HG02678 (cell line): ENCODE measurements around the gene DMD.
"Not testable (repeated sequence)": the region's sequence is repeated elsewhere in the genome, so short reads cannot be mapped to it uniquely, and the experiment has no call there.

ENCODE experiments used
- ATAC-seq: cut with Tn5 transposase; IDR thresholded peaks from one replicate; pipeline ENCODE4 v1.9.1; 2021; ENCODE audit warnings: mild to moderate bottlenecking, moderate library complexity; ENCODE audit not compliant: unreplicated experiment

The DMD gene

DNA sequence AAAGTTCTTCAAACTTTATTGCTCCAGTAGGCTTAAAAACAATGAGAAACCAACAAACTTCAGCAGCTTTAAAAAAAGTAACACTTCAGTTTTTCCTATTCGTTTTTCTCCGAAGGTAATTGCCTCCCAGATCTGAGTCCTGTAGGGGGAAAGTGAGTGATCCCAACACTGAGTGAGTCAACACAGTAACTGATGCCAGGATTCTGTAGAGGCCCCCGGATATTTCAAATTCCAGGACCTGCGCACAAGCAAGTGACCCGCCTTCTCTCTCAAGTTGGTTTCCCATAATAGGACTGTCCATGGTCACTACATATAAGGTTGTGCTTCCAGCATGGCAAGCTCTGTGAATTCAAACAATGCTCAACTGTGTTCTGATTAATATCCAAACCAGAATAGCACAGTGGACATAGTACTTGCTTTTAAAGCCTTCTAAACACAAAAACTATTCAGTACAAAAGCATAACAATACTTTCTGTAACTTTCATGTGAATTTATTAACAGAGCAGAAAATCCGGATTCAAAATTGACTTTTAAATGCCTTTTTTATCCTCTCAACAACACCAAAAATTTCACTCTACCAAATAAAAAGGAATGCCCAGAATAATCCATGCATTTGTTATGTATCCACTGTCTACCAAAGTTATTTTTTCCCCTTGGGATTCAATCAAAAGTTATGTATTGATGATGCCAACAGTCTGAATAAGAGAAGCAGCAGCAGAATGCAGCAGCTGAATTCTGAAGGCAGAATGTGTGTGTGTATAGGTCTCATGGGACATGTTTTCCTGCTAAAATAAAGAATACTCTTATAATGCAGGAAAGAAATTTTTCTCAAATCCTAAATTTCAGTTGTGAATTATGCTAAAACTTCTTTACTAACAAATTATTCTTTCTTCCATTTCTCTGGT lies at the start of gene DMD:
Gene DMD, minus strand, starts transcription at position 194 of the 905 bp plus-strand sequence. CDS start 237 bp downstream, outside the sequence.
- ATAC-seq: no peak

DNA sequence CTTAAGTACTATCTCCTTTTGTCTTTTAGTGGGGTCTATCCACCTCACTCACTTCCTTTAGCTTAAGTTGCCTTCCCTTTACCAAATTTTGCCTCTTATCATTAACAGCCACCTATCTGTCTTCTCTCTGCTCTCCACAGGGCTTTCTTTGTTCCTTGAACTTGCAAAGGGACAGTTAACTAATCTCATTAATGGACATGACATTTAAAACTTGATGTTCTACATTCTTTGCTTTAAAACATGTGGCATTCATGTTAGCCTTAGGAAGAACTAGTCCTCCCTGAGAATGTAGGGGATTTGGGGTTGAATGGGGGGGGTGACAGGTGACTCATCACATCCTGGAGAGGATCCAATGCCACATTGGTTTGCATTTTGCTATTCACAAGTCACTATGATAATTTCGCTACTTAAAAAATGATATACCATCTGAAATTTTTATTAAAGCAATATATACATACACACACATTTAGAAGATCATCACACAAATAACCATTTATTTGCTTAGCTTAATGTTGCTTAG lies 41.0 kb upstream of the DMD start:
- no peak for ATAC-seq

DNA sequence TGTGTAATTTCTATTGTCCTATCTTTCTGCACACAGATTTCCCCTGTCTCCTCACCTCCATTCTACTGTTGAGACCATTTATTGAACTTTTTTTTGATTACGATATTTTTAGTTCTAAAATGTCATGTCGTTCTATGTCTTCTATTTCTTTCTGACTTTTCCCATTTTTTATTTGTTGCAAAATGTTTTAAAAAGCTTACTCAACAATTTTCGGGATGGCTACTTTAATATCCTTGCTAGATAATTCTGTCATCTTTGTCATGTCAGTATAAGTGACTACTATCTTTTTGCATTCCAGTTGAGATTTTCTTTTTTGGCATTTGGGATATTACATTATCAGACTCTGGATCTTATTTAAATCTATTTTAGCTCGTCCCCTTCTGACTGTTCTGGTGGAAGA lies 7.5 kb upstream of the DMD start:
- no peak for ATAC-seq

DNA sequence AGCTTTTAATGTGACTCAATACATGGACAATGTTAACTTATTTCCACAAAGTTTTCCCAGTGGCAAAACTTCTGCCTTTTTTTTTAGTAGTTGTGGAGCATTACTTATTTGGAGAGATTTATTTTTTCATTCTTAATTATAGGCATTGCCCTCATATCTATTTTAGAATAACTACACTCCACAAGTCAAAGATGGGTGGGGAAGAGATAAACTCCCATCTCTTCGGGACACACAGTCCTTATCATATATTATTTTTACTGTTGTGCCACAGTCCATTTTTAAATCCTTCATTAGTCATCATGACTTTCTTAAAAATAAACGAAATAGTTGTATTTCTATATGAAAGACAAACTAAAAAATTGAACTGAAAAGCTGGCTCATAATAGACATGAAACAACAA lies 1.2 kb downstream of the DMD start:
- no peak for ATAC-seq

DNA sequence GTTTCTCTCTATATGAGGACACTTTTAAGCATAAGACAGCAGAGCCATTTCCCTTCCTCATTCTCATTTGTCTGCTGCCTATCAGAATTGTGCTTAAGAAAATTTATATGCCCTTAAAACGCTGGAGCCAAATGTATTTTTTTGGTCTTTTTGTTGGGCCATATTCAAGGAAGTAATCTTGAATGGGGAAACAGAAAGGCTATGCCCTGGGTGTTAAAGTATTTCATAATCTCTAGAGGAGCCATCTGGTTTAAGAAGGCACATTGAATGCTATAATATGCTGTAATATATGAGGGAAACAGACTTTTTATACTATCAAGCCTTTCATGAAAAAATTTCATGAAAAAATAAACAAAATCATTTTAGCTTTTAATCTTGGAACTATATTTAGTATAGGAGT lies 4.3 kb downstream of the DMD start:
- no peak for ATAC-seq

DNA sequence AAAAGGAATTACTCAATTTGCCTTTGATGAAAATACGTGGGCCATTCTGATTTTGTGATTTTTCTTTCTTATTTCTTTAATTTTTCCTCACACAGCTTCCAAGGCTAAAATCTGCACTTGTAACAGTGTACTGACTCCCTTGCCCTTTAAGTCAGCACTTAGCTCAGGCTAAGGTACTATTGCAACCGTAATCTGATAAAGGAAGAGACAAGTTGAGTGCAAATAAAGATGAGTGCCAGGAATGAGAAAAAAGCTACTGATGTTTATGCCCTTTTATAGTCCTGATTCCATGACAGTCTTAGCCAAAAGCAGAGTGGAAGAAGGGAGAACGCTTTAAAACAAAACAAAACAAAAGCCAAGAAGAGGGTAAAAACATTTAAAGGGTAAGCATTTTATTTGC lies 6.0 kb downstream of the DMD start:
- ATAC-seq: no peak

DNA sequence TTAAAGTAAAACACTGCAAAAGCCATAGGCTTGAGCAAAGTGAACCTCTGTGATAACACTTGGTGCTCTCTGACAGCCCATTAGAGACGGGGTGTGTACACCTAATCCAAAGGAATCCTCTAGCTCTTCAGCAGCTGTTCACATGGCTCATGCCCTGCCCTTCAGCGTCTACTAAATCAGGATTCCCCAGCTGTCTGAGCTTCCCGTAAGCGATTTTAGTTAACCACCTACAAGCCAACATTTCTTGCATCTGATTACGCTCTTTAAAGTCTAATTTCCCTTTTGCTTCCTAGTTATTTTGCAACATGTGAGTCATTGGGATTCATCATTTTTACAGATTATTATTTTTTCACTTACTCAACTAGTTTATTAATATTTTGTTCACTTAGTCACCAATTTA lies 6.5 kb downstream of the DMD start:
- no peak for ATAC-seq

DNA sequence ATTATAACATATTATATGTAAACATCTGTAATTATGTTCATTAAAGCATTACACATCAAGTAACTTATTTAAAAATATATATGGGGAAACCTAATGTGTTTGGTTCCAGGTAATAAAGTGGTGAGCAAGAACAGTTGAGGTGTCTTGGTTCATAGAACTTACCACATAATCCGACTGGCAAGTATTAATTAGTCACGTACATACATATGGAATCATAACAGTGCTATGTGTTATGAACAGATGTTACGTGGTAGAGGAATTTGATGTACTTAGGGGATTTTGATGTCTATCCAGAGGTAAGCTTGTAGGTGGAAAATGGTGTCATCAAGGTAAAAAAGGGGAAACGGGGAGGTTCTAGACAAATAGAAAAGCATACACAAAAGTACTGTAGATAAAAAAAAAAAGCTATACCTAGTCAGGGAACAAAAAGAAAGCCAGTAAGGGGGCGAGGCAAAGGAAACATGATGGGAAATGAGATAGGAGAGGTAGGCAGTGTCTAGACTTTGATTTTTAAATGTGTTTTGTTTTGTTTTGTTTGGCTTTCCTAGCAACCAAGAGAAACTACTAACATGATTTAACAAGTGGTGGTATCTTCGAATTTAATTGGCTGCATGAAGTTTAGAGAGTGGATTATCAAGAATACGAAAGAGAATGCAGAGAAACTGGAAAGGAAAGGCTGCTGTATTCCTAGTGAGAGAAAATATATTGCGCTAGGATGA lies 12.6 kb downstream of the DMD start:
- no peak for ATAC-seq

DNA sequence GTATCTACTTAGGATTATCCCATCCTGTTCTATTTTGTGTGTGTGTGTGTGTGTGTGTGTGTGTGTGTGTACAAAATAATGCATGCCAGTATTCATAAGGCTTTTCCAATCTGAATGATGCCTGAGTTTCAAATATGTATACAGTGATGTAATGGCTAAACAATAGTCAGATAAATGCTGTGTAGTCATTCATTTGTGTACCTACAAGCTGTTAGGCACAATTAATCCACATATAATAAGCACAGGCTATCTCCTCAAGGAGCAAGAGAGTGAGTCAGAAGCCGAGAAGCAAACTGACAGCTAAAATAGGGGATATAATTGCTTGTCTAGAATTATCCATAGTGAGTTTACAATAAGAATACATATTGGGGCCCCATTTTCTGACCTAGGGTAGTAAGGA lies 15.7 kb downstream of the DMD start:
- no peak for ATAC-seq

DNA sequence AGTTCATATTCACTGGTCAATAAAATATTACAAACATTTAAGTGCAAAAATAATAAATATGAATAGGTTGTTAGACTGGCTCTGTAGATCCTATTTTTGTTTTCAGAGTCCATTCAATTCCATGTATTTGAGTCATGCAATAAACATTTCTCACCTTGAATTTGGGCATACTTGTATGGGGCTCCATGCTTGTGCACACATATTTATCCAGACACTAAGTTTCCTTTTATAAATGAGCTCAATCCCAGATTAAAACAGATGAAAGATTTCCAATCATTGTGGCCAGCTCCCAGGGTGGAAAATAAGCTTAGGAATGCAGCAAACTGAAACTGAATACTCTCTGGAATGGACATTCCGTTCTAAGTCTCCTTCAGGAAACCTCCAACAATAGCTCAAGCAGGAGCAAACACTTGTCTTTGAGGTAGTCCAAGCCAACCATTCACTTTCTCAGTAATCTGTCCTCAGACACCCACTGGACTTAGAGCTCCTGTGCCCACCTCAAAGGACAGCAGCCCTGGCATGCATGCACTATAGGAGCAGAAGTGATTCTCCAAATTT lies 16.4 kb downstream of the DMD start:
- ATAC-seq: no peak

DNA sequence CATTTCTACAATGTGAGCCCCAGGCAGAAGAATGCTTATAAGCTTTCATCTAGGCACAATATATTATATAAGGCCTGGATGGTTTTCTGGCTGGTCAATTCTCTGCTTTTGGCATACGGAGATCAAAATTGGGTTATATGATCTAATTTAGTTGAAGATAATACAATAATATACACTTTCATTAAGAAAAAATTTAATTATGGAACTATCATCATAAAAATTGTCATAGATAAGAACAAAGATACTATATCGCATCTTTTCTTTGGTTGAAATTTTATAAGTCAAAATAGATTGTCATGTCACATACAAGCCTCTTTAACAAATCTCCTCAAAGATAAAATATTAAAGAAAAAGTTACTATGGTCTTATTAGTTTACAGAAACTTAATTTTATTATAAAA lies 17.1 kb downstream of the DMD start:
- no peak for ATAC-seq

DNA sequence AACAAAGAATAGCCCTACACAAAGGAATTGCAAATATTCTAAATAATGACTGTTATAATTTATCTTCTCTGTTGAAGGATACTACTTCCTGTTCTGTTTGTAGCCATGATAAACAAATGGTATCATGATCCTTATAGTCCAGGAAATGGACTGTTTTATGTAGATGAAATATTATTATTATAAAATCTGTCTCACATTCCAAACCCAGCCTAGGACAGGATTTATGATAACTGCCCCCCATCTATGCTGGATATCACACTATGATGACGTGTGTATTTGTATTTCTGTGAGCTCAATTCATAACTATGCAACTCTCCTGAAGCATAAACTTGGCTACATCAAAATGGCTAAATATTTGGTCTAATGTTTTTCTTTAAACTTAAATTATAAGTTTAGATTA lies 21.3 kb downstream of the DMD start:
- ATAC-seq: no peak

DNA sequence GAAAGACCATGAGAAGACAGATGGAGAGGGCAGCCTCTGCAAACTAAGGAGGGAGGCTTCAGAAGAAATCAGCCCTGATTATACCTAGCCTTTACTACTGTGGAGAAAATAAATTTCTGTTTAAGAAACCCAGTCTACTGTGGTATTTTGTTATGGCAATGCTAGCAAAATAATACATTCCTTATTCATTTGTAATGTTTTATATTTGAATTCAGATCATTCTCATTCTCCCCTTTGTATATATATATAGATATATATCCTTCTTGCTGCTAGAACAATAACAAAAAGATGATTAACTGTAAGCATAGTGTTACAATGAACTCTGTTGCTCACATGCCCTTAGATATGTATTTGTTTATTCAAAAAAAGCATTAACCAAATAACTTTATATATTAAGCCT lies 22.5 kb downstream of the DMD start:
- ATAC-seq: no peak

DNA sequence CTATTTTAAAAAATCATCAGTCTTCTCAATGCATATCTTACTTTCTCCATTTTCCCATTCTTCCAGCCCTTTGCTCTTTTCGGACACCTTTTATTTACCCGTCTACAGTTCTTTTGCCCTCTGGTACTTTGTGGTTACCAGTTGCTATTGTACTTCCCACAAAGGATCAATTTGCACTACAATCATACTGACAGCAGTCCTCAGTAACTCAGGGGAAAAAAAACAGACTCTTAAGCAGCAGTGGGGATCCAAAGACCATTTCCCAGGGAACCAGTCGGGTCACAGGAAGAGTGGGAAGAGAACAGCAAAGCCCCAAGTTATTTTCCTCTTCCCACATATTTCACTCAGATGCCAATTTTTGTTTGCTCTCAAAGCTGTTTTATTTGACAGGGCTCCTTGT lies 23.1 kb downstream of the DMD start:
- no peak for ATAC-seq

DNA sequence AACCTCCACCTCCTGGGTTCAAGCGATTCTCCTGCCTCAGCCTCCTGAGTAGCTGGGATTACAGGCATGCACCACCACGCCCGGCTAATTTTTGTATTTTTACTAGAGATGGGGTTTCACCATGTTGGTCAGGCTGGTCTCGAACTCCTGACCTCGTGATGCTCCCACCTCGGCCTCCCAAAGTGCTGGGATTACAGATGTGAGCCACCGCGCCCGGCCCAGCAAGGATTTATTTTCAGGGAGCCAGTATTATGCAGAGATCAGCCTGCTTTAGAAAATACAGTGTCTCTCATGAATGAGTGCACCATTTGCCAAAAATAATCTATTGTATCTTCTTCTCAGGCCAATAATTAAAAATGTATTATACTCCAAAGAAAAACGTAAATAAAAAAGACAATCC lies 26.5 kb downstream of the DMD start:
- ATAC-seq: not testable (repeated sequence)

DNA sequence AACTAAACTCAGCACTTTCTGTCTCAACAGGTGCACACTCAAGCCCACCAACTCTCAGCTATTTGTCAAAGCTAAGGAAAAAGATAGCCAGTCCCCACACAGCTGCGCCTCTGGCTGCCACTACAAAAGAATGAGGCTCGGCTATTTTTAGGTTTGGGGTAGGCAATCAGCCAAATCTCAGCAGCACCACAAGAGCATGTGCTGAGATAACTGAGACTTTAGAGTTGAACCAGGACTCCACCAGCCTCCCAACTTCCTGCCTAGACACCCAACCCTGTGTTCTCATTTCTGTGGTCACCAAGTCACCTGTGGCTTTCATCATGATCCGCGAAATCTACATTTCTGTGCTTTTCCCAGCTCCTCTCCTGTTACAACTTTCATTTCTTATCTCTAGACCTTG lies 28.0 kb downstream of the DMD start:
- ATAC-seq: no peak

DNA sequence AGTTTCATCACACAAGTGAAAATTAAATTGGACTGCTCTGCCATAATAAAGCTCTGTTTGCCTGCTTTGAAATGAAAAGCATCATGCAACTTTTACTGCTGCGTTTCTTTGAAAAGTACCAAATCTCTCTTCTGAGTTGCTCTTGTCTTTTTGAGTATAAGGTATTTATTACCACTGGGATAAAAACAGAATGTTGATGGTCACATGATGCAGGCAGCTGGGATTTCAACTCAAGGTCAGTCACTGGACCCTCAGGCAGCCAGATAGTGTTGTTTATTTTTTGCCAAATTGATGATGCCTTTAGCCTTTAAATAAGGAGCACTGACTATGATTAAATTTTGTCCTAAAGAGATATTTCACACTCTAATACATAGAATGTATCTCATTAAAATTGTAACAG lies 32.7 kb downstream of the DMD start:
- no peak for ATAC-seq

DNA sequence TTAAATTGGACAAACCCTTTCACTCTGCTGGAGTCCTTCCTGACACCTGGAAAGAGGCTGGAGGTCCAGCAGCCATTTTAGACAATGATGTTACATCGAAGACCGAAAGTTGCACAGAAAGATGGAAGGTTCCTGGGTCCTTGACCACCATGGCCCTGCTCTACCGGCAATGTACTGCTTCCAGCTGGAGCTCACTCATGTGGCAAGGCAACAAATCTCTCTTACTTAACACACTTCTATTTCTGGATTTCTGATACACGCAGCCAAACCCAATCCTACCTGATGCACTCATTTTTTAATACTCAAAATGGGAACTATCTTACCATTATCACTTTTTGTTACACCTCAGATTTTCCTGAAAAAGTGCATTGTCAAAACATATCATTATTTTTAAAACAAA lies 33.1 kb downstream of the DMD start:
- no peak for ATAC-seq

DNA sequence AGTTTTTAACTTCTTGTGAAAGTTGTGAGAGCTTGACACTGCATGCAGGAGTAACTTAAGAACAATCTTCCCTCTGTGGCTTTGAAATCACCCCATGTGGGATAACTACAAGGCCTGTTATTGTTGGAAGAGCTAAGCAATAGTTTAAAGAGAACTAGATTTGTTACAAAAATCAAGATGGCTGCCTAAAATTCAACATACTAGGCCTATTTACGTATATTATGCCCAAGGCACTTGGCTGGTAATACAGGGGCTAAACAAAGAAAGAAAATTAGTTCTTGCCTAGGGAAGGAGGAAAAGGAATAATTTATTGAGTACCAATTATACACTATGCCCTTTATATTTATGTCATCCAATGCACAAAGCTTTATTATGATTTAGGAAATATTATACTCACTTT lies 36.1 kb downstream of the DMD start:
- no peak for ATAC-seq

DNA sequence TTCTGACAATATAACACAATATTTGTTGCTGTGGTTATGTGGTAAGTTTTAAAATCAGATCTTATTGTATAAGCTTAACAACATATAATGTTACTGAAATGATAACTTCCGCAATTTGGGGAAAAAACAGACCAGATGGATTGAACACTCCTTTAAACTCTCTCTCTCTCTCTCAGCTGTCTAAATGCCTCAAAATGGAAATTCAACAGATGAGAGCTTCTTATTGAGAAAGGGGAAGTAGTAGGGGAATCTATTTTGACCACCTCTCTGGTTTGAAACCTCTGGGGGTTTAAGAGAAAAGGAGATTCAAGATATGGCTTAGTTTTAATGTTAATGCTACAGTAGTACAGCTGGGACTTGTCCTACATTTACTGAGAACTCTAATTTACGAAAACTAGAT lies 40.3 kb downstream of the DMD start:
- no peak for ATAC-seq

DNA sequence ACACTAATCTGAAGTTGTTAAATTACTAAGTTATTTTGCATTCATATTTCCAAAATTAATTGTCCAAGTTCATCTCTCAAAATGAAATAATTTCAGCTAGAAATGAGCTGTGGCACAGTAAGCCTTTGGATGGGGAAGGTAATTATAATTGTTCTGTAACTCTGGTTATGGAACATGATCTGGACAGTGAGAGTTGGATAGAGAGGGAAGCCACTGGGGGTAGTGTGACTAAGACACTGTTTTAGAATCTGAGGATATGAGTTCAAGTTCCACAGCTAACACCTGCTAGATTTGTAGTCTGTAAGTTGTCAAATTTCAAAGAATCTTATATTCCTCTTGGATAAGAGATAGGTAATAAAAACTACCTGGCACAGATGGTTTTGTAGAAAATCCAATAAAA lies 49.5 kb downstream of the DMD start:
- no peak for ATAC-seq

DNA sequence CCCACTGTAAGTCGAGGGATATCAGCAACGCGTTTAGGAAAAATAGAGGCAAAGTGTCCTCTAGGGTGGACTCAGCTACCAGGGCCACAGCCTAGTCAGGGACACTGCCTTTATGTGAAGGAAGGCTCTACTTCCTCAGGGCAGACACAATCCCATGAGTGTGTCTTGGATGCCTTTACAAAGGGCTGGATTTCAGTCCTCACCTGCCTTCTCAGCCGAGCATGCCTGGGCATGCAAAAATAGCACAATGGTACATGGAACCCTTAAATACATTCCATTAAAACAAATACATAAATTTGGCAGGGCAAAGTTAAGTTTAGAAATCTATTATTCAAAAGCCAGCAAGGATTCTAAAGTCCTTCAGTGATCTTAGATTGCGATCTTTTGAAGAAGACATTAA lies 51.1 kb downstream of the DMD start:
- no peak for ATAC-seq
